ENCODE data around the gene PLD1.
"Not testable (repeated sequence)": the region's sequence is repeated elsewhere in the genome, so short reads cannot be mapped to it uniquely, and the experiment has no call there.

The PLD1 gene, protein sequence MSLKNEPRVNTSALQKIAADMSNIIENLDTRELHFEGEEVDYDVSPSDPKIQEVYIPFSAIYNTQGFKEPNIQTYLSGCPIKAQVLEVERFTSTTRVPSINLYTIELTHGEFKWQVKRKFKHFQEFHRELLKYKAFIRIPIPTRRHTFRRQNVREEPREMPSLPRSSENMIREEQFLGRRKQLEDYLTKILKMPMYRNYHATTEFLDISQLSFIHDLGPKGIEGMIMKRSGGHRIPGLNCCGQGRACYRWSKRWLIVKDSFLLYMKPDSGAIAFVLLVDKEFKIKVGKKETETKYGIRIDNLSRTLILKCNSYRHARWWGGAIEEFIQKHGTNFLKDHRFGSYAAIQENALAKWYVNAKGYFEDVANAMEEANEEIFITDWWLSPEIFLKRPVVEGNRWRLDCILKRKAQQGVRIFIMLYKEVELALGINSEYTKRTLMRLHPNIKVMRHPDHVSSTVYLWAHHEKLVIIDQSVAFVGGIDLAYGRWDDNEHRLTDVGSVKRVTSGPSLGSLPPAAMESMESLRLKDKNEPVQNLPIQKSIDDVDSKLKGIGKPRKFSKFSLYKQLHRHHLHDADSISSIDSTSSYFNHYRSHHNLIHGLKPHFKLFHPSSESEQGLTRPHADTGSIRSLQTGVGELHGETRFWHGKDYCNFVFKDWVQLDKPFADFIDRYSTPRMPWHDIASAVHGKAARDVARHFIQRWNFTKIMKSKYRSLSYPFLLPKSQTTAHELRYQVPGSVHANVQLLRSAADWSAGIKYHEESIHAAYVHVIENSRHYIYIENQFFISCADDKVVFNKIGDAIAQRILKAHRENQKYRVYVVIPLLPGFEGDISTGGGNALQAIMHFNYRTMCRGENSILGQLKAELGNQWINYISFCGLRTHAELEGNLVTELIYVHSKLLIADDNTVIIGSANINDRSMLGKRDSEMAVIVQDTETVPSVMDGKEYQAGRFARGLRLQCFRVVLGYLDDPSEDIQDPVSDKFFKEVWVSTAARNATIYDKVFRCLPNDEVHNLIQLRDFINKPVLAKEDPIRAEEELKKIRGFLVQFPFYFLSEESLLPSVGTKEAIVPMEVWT

DNA sequence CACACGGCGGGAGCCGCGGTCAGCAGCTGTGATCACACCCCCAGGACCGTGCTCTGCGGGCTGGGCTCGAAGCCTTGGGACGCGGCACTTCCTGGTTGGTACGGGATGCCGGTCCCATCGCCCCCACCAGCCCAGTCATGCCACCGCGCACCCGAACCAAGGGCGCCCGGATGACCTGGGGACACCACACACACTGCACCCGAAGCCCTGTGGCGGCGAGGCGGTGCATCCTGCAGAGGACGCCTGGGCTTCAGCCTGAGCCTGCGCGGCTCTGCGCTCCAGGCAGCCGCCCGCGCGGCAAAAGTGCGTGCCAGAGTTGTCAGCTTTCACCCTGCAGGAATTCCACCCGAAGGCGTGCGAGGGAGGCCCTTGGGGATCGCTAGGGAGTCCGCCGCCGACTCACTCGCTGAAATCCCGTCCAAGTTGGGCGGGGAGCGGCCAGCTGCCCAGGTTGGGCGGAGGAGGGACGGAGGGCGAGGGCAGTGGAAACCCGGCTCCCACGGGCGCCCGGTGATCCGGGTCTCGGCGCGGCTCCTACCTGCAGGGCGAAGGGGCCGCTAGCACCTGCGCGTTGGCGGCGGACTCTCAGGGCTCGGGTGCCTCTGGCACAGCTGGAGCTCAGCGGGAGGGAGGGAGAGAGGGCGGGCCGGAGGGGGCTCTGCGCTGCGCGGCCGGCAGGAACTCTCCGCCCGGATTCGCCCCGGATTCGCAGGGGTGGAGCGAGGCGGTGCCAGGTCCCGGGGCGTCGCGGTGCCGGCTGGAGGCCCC is at the start of gene PLD1:
Gene PLD1, minus strand, starts transcription at position 623 of the 768 bp plus-strand sequence. CDS start 72,432 bp downstream, outside the sequence.
- DNase-seq, result peak in 1 of 2 donors; percentile 73

DNA sequence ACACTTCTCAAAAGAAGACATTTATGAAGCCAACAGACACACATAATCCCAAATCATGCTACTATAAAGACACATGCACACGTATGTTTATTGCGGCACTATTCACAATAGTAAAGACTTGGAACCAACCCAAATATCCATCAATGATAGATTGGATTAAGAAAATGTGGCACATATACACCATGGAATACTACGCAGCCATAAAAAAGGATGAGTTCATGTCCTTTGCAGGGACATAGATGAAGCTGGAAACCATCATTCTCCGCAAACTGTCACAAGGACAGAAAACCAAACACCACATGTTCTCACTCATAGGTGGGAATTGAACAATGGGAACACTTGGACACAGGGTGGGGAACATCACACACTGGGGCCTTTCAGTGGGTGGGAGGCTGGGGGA is 48.5 kb upstream of the PLD1 start:
- not testable (repeated sequence) for DNase-seq

DNA sequence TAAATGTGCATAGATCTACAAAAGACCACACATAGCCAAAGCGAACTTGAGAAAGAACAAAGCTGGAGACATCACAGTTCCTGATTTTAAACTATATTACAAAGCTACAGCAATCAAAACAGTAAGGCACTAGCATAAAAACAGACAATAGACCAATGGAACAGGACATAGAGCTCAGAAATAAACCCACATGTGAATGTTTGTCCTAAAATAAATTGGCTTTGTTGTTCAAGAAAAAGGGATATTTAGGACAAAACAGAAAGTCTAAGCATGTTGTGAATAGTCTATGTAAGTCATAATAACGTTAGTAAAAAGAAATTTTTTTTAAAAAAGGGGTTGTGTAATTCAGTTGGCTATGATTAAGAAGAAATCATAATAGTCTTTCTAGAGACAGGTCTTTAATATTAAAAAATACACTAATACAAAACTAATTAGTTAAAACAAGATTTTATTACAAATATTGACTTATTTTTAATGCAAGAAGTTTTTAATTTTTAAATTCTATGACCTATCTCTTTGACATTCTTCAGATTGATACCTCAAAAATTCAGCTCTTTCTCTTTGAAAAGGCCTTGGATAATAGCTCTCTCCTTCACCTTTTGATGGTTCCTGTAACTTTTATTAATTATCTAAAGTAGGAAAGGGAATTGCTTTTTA is 44.5 kb upstream of the PLD1 start:
- DNase-seq, result no peak

DNA sequence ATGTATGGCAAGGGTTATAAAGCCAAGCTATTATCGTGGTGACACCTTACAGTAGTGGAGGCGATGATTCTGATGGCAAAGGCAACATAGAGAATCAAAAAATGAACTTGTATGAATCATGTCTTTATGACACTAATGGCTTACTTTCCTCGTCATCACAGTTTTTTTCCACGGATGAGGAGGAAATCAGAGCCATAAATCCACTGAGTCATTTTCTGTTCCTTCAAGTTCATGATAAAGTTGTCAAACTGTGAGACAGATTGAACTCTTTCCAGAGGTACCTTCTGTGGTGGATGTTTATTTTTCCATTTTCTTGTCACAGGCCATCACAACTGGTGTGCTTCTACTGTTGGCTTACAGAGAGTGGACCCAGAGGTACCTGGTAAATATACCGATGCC is 41.4 kb upstream of the PLD1 start:
- peak in 1 of 2 donors; percentile 30 for DNase-seq

DNA sequence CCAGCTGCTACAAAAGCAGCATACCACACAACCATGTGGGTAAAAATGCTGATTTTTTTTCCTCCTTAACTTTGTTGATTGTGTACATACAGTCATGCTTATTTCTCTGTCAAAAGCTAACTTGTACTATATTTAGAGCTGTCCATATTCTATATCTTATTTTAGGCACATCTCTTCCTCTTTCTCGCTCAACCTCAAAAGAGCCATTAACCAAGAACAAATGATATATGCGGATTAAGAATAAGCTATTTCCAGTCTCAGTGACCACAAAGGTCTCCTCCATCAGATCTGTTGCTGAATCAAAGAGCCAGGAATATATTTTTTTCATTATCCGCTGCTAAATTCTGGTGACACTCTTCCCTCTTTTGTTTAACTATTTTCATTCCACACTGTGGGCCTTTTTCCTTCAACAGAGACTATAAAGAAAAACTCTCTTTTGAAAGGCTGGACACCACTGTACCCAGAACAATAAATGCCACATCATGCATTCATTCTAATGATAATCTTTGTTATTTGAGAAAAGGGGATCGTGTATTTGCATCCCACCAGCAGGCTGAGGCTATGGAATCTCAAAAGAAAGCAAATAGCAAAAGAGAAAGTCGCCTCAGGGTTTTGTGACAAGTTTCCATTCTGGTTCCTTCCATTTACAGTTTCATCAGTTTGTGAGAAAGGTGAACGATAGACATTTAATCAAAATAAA is 40.8 kb upstream of the PLD1 start:
- peak in 1 of 2 donors; percentile 64 for DNase-seq

DNA sequence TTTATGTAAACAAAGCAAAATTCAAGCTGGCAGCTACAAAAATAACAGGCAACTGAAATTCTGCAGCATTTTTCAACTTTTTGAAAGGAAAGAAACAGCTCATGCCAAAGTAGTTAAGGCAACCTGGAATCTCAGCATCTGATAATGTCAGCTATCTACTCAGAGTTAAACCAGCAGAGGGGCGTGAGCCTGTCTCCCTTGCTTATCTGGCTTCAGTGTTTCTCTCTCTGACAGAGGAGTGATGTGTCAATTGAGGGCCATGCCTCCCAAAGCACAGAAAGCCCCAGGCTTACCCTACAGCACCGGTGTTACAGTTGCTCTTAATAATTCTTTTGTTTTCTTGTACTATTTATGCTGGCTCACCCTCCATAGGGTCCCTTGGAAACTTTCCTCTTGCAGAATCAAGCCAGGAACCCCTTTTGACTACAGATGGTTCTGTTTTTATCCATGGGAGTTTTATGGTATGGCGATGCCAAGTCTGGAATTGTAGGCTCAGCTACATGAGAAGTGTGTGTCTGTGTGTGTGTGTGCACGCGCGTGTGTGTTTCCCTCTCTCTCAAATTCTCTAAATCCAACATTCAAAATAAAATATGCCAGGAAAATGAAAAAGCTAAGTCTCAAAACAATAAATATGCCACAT is 40.2 kb upstream of the PLD1 start:
- no peak for DNase-seq

DNA sequence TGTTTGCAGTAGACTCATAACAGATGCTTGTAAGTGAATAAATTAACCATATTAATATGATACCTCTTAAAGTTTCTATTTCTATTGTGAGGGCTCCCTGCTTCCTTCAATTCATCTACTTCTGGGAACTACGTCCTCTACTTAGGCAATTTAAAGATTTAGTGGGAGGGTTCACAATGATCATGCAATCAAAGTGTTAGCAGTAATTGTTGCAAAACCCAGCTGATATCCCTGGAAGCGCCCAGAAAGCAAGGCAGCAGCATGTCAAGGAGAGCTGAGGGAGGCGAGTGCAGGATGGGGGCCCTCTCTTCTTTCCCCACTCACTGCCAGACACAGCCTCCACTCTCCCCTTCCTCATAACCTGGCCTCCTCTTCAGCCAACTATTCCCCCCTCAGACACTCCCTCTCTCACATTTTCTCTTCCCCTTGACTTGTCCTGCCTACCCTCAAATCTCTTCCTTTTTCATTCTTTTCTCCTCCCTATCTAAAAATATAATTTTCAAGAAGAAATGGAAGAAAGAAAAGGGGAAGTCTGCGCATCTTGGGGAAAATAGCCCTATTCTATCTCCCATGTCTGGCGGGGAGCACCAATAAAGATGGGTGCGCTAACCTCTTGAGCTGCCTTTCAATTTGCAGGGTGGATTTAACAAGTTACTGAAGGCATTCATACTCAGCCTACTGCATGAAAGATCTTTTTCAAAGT is 39.5 kb upstream of the PLD1 start:
- no peak for DNase-seq

DNA sequence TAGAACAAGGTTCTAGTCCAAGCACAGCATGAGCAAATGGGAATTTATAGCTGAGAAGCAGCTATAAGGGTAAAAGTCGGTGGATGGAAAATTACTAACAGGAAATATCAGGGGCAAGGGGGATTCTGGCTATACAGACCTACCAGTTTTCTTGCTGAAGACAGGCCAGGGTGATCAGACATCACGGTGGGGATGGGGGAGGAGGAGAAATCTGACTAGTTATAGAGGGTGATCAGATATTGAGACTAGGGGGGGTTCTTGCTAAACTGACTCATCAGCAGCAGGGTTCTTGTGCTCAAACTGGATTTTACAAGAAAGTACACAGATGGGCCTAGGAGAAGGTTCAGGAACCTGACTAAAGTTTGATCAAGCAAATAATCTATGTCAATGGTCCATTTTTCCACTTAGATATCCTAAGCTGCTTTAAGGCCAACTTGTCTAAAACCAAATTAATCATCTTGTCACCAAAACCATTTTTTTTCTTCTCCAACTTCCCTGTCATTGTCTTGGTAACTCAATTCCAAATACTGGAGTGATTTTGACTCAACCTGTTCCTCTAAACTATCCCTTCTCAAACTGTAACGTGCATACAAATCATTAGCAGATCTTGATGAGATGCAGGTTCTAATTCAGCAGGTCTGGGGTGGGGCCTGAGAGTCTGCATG is 37.4 kb upstream of the PLD1 start:
- DNase-seq, result no peak

DNA sequence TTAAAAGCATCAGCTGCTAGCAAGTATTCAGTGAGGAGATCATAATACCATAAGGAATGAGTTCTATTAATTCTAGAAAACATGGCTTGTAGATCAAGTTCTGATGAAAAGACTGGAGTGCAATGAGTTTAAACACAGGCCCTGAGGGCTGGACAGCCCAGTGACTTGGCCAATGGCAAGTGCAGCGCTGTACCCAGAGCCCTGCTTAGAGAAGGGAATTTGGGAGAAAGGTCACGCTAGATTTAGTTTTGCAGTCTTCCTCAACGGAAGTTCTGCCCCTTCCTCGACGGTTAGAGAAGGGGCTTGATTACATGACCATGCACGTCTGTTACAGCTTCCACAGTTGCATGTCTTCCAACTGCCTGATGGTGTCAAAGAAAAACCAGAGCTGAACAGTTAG is 36.9 kb upstream of the PLD1 start:
- no peak for DNase-seq

DNA sequence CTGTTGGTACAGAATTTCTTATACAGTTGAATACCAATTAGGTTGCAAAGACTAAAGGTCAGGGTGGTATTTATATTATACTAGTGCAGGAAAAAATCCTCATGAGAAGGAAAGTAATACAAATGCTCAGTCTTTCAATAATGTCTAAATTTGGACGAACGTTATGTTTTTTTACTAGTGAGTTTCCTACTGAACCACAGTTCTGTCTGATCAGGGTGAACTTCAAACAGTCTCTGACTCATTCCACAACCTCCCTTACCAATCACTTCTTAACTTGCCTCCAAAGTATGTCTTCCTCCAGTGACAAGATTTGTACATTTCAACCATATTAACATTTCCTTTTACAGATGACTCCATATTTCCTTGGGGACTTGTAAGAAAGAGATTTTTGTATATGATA is 36.3 kb upstream of the PLD1 start:
- DNase-seq, result peak in 1 of 2 donors; percentile 59

DNA sequence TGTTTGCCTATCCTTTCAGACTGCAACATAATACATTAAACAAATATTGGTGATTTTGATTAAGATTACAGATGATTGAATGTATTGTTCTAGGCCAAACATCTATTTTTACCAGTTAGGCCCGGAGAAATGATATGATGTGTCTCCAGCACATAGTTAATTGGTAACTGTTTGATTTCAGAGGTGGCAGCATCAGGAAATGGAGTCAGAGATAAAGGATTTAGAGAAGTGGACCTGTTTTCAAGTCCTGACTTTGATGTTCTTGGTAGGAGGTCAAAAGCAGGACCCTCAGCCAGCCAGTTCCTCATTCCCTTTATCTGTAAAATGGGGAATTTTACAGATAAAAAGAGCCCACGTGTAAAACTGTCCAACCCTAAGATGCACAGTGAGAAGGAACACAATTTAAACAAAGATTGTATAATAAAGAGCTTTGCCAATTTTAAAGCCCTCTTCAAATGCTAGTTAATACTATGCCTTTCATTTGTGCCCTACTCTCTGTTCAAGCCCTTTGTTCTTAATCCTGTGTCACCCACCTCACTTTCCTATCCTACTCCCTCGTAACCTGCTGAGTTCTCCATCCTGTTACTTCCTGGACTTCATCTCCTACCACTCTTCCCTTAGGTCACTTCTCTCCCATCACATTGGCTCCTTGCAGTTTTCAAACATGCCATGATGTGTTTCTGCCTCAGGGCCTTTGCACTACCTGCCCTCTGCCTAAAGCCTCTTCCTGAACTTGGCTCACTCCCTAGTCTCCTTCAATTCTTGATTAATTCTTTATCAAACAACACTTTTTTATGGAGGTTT is 35.4 kb upstream of the PLD1 start:
- no peak for DNase-seq

DNA sequence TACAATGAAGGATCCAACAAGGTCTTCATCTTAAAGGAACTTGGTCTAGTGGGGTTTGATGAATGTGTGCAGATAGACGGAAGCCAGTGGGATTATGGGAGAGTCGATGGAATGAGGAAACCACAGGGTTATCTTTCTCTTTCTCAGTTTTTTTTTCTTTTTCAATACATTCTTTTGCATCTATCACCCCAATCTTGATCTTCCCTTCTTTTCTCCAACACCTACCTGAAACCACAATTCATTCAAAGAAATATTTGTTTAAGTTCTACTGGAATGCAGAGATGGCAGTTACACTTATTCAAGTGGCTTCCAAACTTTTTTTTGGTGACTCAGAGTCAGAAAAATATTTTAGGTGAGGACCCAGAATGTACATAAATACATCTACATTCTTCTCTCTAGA is 34.6 kb upstream of the PLD1 start:
- DNase-seq, result no peak

DNA sequence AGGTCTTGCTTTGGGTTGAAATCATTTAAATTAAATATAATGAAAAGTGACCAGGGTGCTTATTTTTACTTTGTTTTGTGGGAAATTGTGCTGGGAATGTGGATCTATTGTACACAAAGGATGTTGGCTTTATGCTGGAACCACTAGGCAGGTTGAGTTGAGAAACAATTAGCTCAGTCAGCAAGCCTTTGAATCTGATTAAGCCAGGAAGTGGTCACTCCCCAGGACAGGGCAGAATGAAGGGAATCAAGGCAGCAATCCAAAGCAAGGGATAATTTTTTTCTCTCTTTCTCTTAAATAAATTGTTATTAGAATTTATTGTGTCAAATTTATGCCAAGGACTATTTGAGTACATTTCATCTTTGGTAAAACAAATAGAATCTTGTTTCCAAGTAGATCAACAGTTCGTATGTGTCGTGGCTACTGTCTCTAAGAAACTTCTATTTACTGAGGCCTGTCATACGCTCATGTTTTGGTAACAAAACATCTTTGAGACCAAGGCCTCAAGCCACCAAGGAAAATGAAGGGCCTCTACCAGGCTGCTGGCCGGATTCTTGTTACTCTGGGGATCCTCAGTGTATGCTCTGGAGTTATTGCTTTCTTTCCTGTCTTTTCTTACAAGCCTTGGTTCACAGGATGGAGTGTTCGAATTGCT is 32.7 kb upstream of the PLD1 start, which contains the start of gene TMEM212:
Gene TMEM212, plus strand, starts transcription at position 486 of the 655 bp plus-strand sequence. Its CDS starts 35 bp downstream, at position 521.
- no peak for DNase-seq

DNA sequence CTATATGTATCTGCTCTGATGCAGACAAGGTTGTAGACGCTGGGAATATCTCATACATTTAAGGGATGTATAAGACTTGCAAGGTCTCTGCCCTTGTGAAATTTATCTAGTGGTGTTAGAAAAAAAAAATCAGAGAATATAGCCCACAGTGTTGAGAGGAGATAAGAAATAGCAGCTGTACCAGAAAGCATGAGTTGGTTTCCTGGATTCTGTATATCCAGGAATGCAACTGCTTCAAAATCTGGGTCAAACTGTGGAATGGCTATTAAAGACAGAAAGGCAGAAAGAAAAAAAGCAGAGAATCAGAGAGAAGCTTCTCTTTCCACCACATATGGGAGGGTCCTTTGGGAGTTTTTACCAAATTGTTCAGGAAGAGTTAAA is 31.3 kb upstream of the PLD1 start:
- no peak for DNase-seq

DNA sequence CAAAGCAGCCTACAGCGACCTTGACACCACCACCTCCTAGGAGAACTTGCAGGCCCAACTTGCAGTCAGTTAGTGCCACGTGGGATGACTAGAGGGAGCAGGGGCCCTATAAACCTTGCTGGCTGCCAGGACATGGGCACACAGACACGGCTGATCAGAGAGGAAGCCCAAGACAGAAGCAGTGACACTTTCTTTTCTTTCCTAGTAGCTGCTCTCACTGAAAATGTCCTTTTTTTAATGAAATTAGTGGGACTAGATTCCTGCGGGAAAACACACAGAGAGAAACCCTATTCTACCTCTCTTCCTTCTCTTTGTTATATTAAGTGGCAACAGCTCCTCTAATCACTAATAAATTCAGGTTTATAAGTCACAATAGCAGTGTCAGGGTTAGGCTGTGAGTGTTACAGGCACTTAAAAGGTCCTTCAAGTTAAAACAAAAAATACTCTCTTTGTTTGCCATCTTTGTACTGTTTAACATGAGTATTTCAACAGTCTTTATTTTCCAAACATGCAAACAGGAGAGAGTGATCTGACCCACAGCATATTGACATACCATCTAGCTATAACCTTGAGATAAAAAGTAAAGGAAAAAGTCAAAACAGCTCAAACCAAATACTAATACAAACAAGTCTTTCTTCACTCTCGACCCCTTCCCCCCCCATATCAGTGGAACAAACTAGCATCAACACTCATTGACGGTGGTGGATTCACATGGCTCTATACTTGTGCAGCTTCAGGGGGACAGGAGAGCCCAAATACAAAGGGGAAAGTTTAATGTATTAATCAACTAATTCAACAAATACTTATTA is 30.7 kb upstream of the PLD1 start:
- DNase-seq, result peak in 1 of 2 donors; percentile 41

DNA sequence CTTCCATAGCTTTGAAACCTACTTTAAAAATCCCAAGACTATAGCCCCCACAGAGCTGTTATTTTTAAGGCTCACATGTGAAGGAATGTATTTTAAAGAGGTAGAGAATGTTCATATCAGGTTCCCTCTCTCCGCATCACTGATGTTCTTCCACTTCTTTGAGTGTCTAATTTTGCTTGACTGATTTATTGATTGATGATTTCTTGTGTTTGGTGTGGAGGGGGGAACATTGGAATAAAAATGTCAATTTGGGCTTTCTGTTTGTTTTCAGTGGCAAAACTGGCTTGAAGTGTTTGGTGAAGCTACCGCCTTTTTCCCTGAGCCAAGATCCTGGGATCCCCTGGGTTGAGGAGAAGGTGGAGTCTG is 30.1 kb upstream of the PLD1 start:
- no peak for DNase-seq

DNA sequence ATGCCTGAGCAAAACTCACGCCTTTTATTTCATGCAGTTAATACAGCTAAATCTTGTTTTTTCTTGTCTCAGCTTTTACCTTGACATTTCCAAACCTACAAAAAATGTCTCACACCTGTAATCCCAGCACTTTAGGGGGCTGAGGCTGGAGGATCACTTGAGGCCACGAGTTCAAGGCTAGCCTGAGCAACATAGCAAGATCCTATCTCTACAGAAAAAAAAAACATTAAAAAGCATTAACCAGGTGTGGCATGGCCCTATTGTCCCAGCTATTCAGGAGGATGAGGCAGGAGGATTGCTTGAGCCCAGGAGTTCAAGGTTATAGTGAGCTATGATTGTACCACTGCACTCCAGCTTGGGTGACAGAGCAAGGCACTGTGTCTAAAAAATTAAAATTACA is 29.0 kb upstream of the PLD1 start:
- no peak for DNase-seq

All from bone marrow (tissue), 2 donors.